ENCODE results near the gene CRYGB. TPM values are rescaled to one million over a fixed set of nuclear protein-coding genes. Genes with fewer than 3 reads are reported as not detected.

The CRYGB gene
- total RNA-seq, 1 experiment from 2014 or later: not detected

- BruUV-seq (replicated peaks): no TSS peak
- no peaks in the 10 kb centered on the region for H3K36me3 ChIP-seq (ENCODE audit: control insufficient read depth, insufficient read depth, low read length)
- DNase-seq (ENCODE audit: low read depth, low spot score) (no peak), ATAC-seq (no peak)
- intact Hi-C loops (cut with micrococcal nuclease; ENCODE audit: unreplicated experiment): no loop called here
- H3K27me3 ChIP-seq (ENCODE audit: control insufficient read depth, insufficient read depth, low read length): no peaks in the 10 kb centered on the region
- ChIA-PET CTCF (no interaction called here), POLR2A (interaction anchor here (0.8 kb wide), 1 partner anchor 173 kb away, joined by 3 read pairs; no protein-coding TSS in a partner anchor)
- no peaks in the 10 kb centered on the region for H3K4me1 ChIP-seq (ENCODE audit: control insufficient read depth, insufficient read depth, low read length)
- H3K4me3 ChIP-seq (ENCODE audit: low read depth in 2 of 2, low read length in 2 of 2): no peak overlapping the region
- H3K9me3 ChIP-seq (ENCODE audit: control insufficient read depth, insufficient read depth, low read depth, low read length): no peaks in the 10 kb centered on the region
- in situ Hi-C loops (cut with HindIII; ENCODE audit: low pct_unique_long_range_greater_than_20kb, low sequenced_read_pairs): no loop called here
- no peak overlapping the region for H3K27ac ChIP-seq (ENCODE audit: low read length)
- TF ChIP-seq CTCF (IDR thresholded peaks at IDR 0.05) (no peak), TCF7L2 (IDR thresholded peaks at IDR 0.05; ENCODE audit: low read depth, low read length) (no peak), REST (IDR thresholded peaks at IDR 0.05; ENCODE audit: insufficient read depth in 1 of 2, low read depth in 2 of 2, low read length in 1 of 2) (no peak), SIN3A (IDR thresholded peaks at IDR 0.05; ENCODE audit: borderline replicate concordance, insufficient read depth, low read depth, low read length) (no peak), POLR2AphosphoS5 (IDR thresholded peaks at IDR 0.05; ENCODE audit: low read depth, low read length) (no peak)
These were observed 1.8 kb upstream of the CRYGB start for GRCh38 chr2:208147759-208148158.

DNA sequence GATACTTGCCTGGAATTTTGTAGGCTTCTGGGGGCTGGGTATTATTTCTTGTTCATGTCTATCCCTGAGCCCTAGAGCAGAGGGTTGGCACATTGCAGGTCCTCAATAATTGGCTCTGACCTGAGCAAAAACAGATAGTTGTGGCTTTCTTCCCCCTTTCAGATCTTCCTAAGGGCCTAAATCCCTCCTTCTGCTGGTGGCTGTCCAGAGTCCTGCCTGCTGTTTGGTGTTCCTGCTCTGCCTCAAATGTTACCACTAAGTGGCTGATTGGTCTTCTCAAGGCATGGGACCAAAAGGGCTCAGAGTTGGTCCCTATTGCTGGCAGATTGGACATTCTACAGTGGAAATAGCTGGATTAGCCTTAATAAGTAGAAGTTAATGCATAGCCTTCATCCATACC, 1.1 kb upstream of the CRYGB start:
- in situ Hi-C loops (cut with HindIII; ENCODE audit: low pct_unique_long_range_greater_than_20kb, low sequenced_read_pairs) (no loop called here), intact Hi-C loops (cut with micrococcal nuclease; ENCODE audit: unreplicated experiment) (no loop called here)
- Histone ChIP-seq H3K4me3 (ENCODE audit: low read depth in 2 of 2, low read length in 2 of 2) (no peak overlapping the region), H3K4me1 (ENCODE audit: control insufficient read depth, insufficient read depth, low read length) (no peaks in the 10 kb centered on the region), H3K27ac (ENCODE audit: low read length) (no peak overlapping the region), H3K27me3 (ENCODE audit: control insufficient read depth, insufficient read depth, low read length) (no peaks in the 10 kb centered on the region), H3K36me3 (ENCODE audit: control insufficient read depth, insufficient read depth, low read length) (no peaks in the 10 kb centered on the region), H3K9me3 (ENCODE audit: control insufficient read depth, insufficient read depth, low read depth, low read length) (no peaks in the 10 kb centered on the region)
- BruUV-seq (replicated peaks): no TSS peak
- TF ChIP-seq REST (IDR thresholded peaks at IDR 0.05; ENCODE audit: insufficient read depth in 1 of 2, low read depth in 2 of 2, low read length in 1 of 2): no peak
- no peak for TF ChIP-seq SIN3A (IDR thresholded peaks at IDR 0.05; ENCODE audit: borderline replicate concordance, insufficient read depth, low read depth, low read length)
- TF ChIP-seq TCF7L2 (IDR thresholded peaks at IDR 0.05; ENCODE audit: low read depth, low read length): no peak
- no peak for TF ChIP-seq CTCF (IDR thresholded peaks at IDR 0.05)
- TF ChIP-seq POLR2AphosphoS5 (IDR thresholded peaks at IDR 0.05; ENCODE audit: low read depth, low read length): no peak
- POLR2A ChIA-PET: no interaction called here
- DNase-seq (ENCODE audit: low read depth, low spot score): no peak
- CTCF ChIA-PET: interaction anchor here (1.3 kb wide), 1 partner anchor 45 kb away, joined by 16 read pairs; no protein-coding TSS in a partner anchor
- no peak for ATAC-seq

Measured in Panc1 (cell line).